GM19395 (cell line): Measurements from ENCODE around the gene KRT36.

Experiments used
- ATAC-seq: cut with Tn5 transposase; IDR thresholded peaks from one replicate; pipeline ENCODE4 v1.9.1; 2021; ENCODE audit warnings: mild to moderate bottlenecking, moderate library complexity; ENCODE audit not compliant: unreplicated experiment

The KRT36 gene

GRCh38 chr17:41489531-41489930, at the start of gene KRT36:
KRT36 (minus strand) TSS chr17:41489910; CDS start chr17:41489864, 46 bp downstream.
- ATAC-seq: no peak

GRCh38 chr17:41539071-41539492, 49.4 kb upstream of the KRT36 start:
- no peak for ATAC-seq

- no peak for ATAC-seq
Observed at GRCh38 chr17:41538565-41538991, 48.9 kb upstream of the KRT36 start.

- ATAC-seq: no peak
Observed at GRCh38 chr17:41537990-41538389, 48.3 kb upstream of the KRT36 start.

GRCh38 chr17:41537614-41537954, 47.9 kb upstream of the KRT36 start:
- ATAC-seq: no peak

- ATAC-seq: no peak
Observed at GRCh38 chr17:41536741-41537613, 47.3 kb upstream of the KRT36 start.

GRCh38 chr17:41535764-41536481, 46.2 kb upstream of the KRT36 start:
- no peak for ATAC-seq

GRCh38 chr17:41534899-41535546, 45.3 kb upstream of the KRT36 start:
- ATAC-seq: no peak

- ATAC-seq: no peak
Observed at GRCh38 chr17:41533613-41534012, 43.9 kb upstream of the KRT36 start.

- ATAC-seq: no peak
Observed at GRCh38 chr17:41532947-41533570, 43.3 kb upstream of the KRT36 start.

- ATAC-seq: no peak
Observed at GRCh38 chr17:41531993-41532392, 42.3 kb upstream of the KRT36 start.

GRCh38 chr17:41530062-41531048, 40.6 kb upstream of the KRT36 start:
- ATAC-seq: no peak

- no peak for ATAC-seq
Observed at GRCh38 chr17:41529491-41529915, 39.8 kb upstream of the KRT36 start.

GRCh38 chr17:41528959-41529353, 39.2 kb upstream of the KRT36 start:
- no peak for ATAC-seq

GRCh38 chr17:41527063-41528023, 37.6 kb upstream of the KRT36 start:
- no peak for ATAC-seq

GRCh38 chr17:41524261-41524660, 34.6 kb upstream of the KRT36 start:
- no peak for ATAC-seq

GRCh38 chr17:41523787-41524186, 34.1 kb upstream of the KRT36 start:
- no peak for ATAC-seq

- no peak for ATAC-seq
Observed at GRCh38 chr17:41523225-41523593, 33.5 kb upstream of the KRT36 start.
